H1 (cell line): ENCODE data around the gene TRIM62.

Experiments
- CBX5 ChIP-seq: fragments of 300-800, 300-1000 bp; sonication (generic); IDR thresholded peaks from 2 replicates; pipeline ENCODE4 v1.7.1; 2016; ENCODE audit warnings: antibody characterized with exemption, low read length, low read depth
- RXRA ChIP-seq: IDR thresholded peaks from 2 replicates; pipeline ENCODE4 v1.6.1; 2011; ENCODE audit warnings: low read depth, mild to moderate bottlenecking, low read length, moderate library complexity; ENCODE audit not compliant: insufficient read depth
- SIRT6 ChIP-seq: IDR thresholded peaks from one replicate; pipeline ENCODE4 v1.7.1; 2012; ENCODE audit warnings: low read length, inconsistent platforms
- TF ChIP-seq, protein P1 (sequence below), 3 experiments: IDR thresholded peaks; 1 replicate in 2 of 3; 2 replicates in 1 of 3; pipeline versions ENCODE4 v1.5.1 to v1.6.1; 2011; ENCODE audit warnings: low read length in 3 of 3, mild to moderate bottlenecking in 3 of 3, inconsistent platforms in 2 of 3, low read depth in 1 of 3, moderate library complexity in 1 of 3; ENCODE audit not compliant: insufficient read depth in 1 of 3; ENCODE audit errors: control extremely low read depth in 1 of 3

GRCh38 chr1:33180226-33180910 is 1.5 kb downstream of the TRIM62 start:
- TF ChIP-seq, protein P1, sequence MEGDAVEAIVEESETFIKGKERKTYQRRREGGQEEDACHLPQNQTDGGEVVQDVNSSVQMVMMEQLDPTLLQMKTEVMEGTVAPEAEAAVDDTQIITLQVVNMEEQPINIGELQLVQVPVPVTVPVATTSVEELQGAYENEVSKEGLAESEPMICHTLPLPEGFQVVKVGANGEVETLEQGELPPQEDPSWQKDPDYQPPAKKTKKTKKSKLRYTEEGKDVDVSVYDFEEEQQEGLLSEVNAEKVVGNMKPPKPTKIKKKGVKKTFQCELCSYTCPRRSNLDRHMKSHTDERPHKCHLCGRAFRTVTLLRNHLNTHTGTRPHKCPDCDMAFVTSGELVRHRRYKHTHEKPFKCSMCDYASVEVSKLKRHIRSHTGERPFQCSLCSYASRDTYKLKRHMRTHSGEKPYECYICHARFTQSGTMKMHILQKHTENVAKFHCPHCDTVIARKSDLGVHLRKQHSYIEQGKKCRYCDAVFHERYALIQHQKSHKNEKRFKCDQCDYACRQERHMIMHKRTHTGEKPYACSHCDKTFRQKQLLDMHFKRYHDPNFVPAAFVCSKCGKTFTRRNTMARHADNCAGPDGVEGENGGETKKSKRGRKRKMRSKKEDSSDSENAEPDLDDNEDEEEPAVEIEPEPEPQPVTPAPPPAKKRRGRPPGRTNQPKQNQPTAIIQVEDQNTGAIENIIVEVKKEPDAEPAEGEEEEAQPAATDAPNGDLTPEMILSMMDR (IDR thresholded peaks at IDR 0.05; ENCODE audit: control extremely low read depth in 1 of 3, insufficient read depth in 1 of 3, low read depth in 1 of 3, low read length in 3 of 3) = no peak
- no peak for TF ChIP-seq SIRT6
- no peak for TF ChIP-seq RXRA
- no peak for TF ChIP-seq CBX5
